Colonic mucosa (tissue), 4 donors: ENCODE results near the gene DLX1. TPM values are rescaled to one million over a fixed set of nuclear protein-coding genes. Genes with fewer than 3 reads are reported as not detected.

ENCODE experiments used
- DNase-seq: peaks from one replicate; pipeline ENCODE4 v3.0.0-alpha.2; 2020
- H3K27ac ChIP-seq: fragments of 200-600 bp; one replicate; pipeline ENCODE4 v1.8.0; 2021
- H3K27me3 ChIP-seq: fragments of 200-600 bp; one replicate; pipeline ENCODE4 v1.8.0; 2021
- H3K36me3 ChIP-seq: fragments of 200-600 bp; one replicate; pipeline ENCODE4 v1.8.0; 2021
- H3K4me1 ChIP-seq: fragments of 200-600 bp; one replicate; pipeline ENCODE4 v1.8.0; 2021; ENCODE audit warnings: mild to moderate bottlenecking
- H3K4me3 ChIP-seq: fragments of 200-600 bp; one replicate; pipeline ENCODE4 v1.8.0; 2021
- H3K9ac ChIP-seq, 2 donors: one replicate each; pipeline ENCODE4 v1.7.0; 2013; ENCODE audit warnings: control low read depth in 2 of 2, low read depth in 2 of 2, low read length in 2 of 2
- H3K9me3 ChIP-seq: fragments of 200-600 bp; one replicate; pipeline ENCODE4 v1.8.0; 2021
- CTCF ChIP-seq: fragments of 200-600 bp; IDR thresholded peaks from one replicate; pipeline ENCODE4 v1.8.0; 2022; ENCODE audit warnings: antibody characterized with exemption, mild to moderate bottlenecking
- intact Hi-C: fragments of 100-400 bp; cut with DNase I; formaldehyde crosslinking; loops from one replicate; pipeline ENCODE4 v1.14.1; 2022
- total RNA-seq, 2 donors: library from RNA; stranded (reverse); fragmentation: NEBNext Ultra II Directional in 1 of 2; extraction: Animal tissue kit (Norgen Biotek cat#: 25700) in 1 of 2; gene quantifications; one replicate each; pipeline ENCODE4 v1.2.1, GENCODE V29; 2021
- donor health status: healthy.
- donor health status: DM: no; HTN: no; CAD: no.
- donor health status: DM: no; HTN: no; CAD: no.

DLX1 gene
- total RNA-seq, 2 donors from 2014 or later: 0.19 TPM; not detected in 1

DNA sequence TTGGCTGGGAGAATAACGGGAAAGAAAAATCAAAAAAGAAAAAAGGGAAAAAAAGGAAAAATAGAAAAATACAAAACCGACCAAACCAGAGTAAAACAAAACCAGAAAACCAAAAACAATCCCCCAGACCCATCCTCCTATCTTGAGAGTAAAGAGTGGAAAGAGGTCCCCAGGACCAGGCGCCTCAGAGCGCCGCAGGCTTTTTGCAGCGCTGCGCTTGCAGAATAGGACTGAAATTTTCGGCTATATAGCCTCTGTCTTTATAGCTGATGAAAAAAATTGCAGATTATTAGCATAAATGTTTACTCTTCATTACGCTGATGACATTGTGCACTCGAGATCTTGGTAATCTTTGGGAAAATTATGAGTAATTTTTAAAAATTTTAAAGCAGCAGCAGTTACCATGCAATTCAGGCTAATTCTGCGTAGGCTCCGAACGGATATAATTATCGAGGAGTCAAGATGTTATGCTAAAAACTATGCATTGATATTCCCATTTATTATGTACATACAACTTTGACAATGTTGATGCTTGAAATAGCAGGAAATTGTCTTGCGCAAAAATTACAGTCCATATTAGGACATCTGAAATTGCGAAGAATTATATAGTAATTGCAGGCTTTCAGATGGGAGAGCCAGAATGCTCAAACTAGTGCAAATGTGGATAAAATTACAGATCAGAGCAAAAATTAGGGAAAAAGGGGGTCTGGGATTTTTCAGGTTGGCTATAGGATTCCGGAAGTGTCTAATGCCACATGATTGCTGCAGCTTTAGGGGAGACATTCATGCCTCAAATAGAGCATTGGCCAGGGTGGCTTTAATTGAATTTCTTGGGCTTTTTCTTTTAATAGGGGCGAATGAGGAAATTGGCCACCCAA, 8.3 kb downstream of the DLX1 start:
- Histone ChIP-seq H3K27ac (no peak overlapping the region), H3K4me1 (peaks cover 19% of the 10 kb centered on the region), H3K4me3 (no peak overlapping the region), H3K27me3 (peaks cover 100% of the 10 kb centered on the region), H3K9ac (no peak overlapping the region), H3K36me3 (no peaks in the 10 kb centered on the region), H3K9me3 (no peaks in the 10 kb centered on the region)
- DNase-seq: no peak
- no peak for TF ChIP-seq CTCF
- intact Hi-C loops: no loop called here

- no peaks in the 10 kb centered on the region for H3K36me3 ChIP-seq
- peaks cover 100% of the 10 kb centered on the region for H3K27me3 ChIP-seq
- peaks cover 25% of the 10 kb centered on the region for H3K4me1 ChIP-seq
- no peak for TF ChIP-seq CTCF
- peak overlapping the region; percentile 30 for H3K4me3 ChIP-seq
- DNase-seq: no peak
- no peaks in the 10 kb centered on the region for H3K9me3 ChIP-seq
- peak overlapping the region in 1 of 2 donors; percentile 24 for H3K9ac ChIP-seq
- no peak overlapping the region for H3K27ac ChIP-seq
- intact Hi-C loops: no loop called here
Measured at GRCh38 chr2:172094294-172095145, 9.2 kb downstream of the DLX1 start.

DNA sequence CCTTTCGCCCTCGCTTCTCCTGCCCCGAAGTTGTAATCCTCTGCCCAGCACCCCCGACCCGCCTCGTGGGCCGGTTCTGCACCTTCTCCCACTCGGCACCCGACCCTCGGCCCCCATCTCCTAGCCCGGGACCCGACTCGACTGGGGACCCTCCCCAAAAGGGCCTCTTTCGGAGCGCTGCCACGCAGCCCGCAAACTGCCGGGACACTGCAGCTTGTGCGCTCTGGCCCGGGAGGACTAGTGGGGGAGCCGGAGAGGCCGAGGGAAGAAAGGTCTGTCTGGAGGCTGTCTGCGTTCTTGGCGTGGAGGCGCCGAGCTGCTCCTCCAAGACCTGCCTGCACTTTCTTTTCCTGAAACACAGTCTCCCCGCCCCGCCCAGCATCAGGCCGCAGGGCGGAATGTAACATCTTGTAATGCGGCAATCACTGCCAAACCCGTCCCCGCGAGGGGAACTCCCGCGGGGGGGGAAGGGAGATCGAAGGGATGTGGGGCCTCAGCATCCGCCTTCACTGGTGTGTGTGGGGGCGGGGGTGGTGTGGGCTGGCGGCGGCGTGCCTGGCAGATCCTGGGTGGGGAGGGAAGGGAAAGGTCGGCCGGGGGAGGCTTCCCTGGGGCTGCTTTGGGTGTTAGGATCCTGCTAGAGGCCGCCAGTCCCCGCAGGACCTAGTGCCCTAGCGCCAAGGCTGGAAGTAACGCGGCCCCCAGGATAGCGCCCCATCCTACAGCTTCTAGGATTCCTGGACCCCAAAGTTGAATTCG, 10.0 kb downstream of the DLX1 start:
- intact Hi-C loops: no loop called here
- H3K9me3 ChIP-seq: no peaks in the 10 kb centered on the region
- H3K4me1 ChIP-seq: peaks cover 25% of the 10 kb centered on the region
- H3K27me3 ChIP-seq: peaks cover 99% of the 10 kb centered on the region
- H3K27ac ChIP-seq: no peak overlapping the region
- TF ChIP-seq CTCF: no peak
- DNase-seq: peak; percentile 61
- H3K9ac ChIP-seq: peak overlapping the region in 1 of 2 donors; percentile 24
- peak overlapping the region; percentile 30 for H3K4me3 ChIP-seq
- H3K36me3 ChIP-seq: no peaks in the 10 kb centered on the region

- Histone ChIP-seq H3K27me3 (peaks cover 99% of the 10 kb centered on the region), H3K9me3 (no peaks in the 10 kb centered on the region), H3K36me3 (no peaks in the 10 kb centered on the region), H3K4me1 (peaks cover 27% of the 10 kb centered on the region), H3K9ac (no peak overlapping the region), H3K4me3 (no peak overlapping the region), H3K27ac (no peak overlapping the region)
- intact Hi-C loops: no loop called here
- no peak for DNase-seq
- no peak for TF ChIP-seq CTCF
Measured at GRCh38 chr2:172095905-172096625, 10.8 kb downstream of the DLX1 start.
